Astrocyte (in vitro differentiated cells and primary cell): ENCODE data around the gene TRPM3. TPM values are rescaled to one million over a fixed set of nuclear protein-coding genes. Genes with fewer than 3 reads are reported as not detected.

ENCODE experiments used
- DNase-seq: peaks from one replicate; pipeline ENCODE4 v3.0.0-alpha.2; 2010; ENCODE audit warnings: low read depth
- FAIRE-seq: peaks from 2 replicates; lab custom pipeline; 2011; peaks lifted over from hg19 to GRCh38; lab: Jason Lieb, UNC
- H2AFZ ChIP-seq: 2 replicates; pipeline ENCODE4 v1.6.0; 2012; ENCODE audit warnings: low read depth, low read length, inconsistent platforms
- H3K27ac ChIP-seq: 2 replicates; pipeline ENCODE4 v1.5.1; 2011; ENCODE audit warnings: low read depth, low read length, inconsistent platforms
- H3K27me3 ChIP-seq: 2 replicates; pipeline ENCODE4 v1.6.0; 2011; ENCODE audit warnings: low read length, inconsistent platforms; ENCODE audit not compliant: insufficient read depth
- H3K36me3 ChIP-seq: 2 replicates; pipeline ENCODE4 v1.5.1; 2011; ENCODE audit warnings: low read length, inconsistent platforms; ENCODE audit not compliant: insufficient read depth
- H3K4me1 ChIP-seq: 2 replicates; pipeline ENCODE4 v1.5.1; 2011; ENCODE audit warnings: low read length, inconsistent platforms; ENCODE audit not compliant: insufficient read depth
- H3K4me2 ChIP-seq: 2 replicates; pipeline ENCODE4 v1.6.0; 2012; ENCODE audit warnings: low read length, inconsistent platforms
- H3K4me3 ChIP-seq: 2 replicates; pipeline ENCODE4 v1.5.1; 2011; ENCODE audit warnings: low read depth, mild to moderate bottlenecking, low read length, inconsistent platforms; ENCODE audit not compliant: insufficient read depth
- H3K79me2 ChIP-seq: 2 replicates; pipeline ENCODE4 v1.6.0; 2012; ENCODE audit warnings: mild to moderate bottlenecking, low read length, inconsistent platforms; ENCODE audit not compliant: insufficient read depth
- H3K9ac ChIP-seq: 2 replicates; pipeline ENCODE4 v1.6.0; 2012; ENCODE audit warnings: mild to moderate bottlenecking, low read length, inconsistent platforms
- H3K9me3 ChIP-seq: 2 replicates; pipeline ENCODE4 v1.5.1; 2012; ENCODE audit warnings: low read depth, mild to moderate bottlenecking, low read length, inconsistent platforms; ENCODE audit not compliant: insufficient read depth
- H4K20me1 ChIP-seq: 2 replicates; pipeline ENCODE4 v1.6.0; 2012; ENCODE audit warnings: low read length, inconsistent platforms; ENCODE audit not compliant: insufficient read depth
- H3K27ac Mint-ChIP-seq: one replicate; pipeline ENCODE4 v1.8.0; 2021; ENCODE audit warnings: mild to moderate bottlenecking, mixed read lengths; ENCODE audit not compliant: unreplicated experiment
- H3K27me3 Mint-ChIP-seq: one replicate; pipeline ENCODE4 v1.8.0; 2021; ENCODE audit warnings: low read depth, mixed read lengths; ENCODE audit not compliant: unreplicated experiment
- H3K36me3 Mint-ChIP-seq: one replicate; pipeline ENCODE4 v1.8.0; 2021; ENCODE audit warnings: low read depth, mixed read lengths; ENCODE audit not compliant: unreplicated experiment
- H3K4me1 Mint-ChIP-seq: one replicate; pipeline ENCODE4 v1.8.0; 2021; ENCODE audit warnings: low read depth, mixed read lengths; ENCODE audit not compliant: unreplicated experiment
- H3K4me3 Mint-ChIP-seq: one replicate; pipeline ENCODE4 v1.8.0; 2021; ENCODE audit warnings: mild to moderate bottlenecking, moderate library complexity, mixed read lengths; ENCODE audit not compliant: unreplicated experiment
- H3K9me3 Mint-ChIP-seq: one replicate; pipeline ENCODE4 v1.8.0; 2021; ENCODE audit warnings: mild to moderate bottlenecking, mixed read lengths; ENCODE audit not compliant: unreplicated experiment
- CTCF ChIP-seq: IDR thresholded peaks from 2 replicates; pipeline ENCODE4 v1.5.1; 2011; ENCODE audit warnings: low read depth, mild to moderate bottlenecking, inconsistent platforms, low read length, moderate library complexity; ENCODE audit not compliant: insufficient read depth
- EZH2 ChIP-seq: IDR thresholded peaks from 2 replicates; pipeline ENCODE4 v1.6.1; 2012; ENCODE audit warnings: mild to moderate bottlenecking, low read length, inconsistent platforms; ENCODE audit not compliant: insufficient read depth
- total RNA-seq: library from RNA; stranded (reverse); gene quantifications from 2 replicates; pipeline ENCODE4 v1.2.1, GENCODE V29; 2021

Gene TRPM3
- total RNA-seq, 1 donor from 2014 or later: 0.14 TPM

- Mint-ChIP-seq H3K9me3 (no peaks in the 10 kb centered on the region), H3K4me3 (no peak overlapping the region), H3K4me1 (no peaks in the 10 kb centered on the region), H3K27me3 (no peaks in the 10 kb centered on the region), H3K27ac (no peak overlapping the region), H3K36me3 (no peaks in the 10 kb centered on the region)
- H2AFZ ChIP-seq: no peak overlapping the region
- DNase-seq: no peak
- TF ChIP-seq CTCF (no peak), EZH2 (no peak)
- no peaks in the 10 kb centered on the region for H4K20me1 ChIP-seq
- H3K9ac ChIP-seq: no peak overlapping the region
- no peak overlapping the region for H3K4me3 ChIP-seq
- no peaks in the 10 kb centered on the region for H3K9me3 ChIP-seq
- H3K36me3 ChIP-seq: no peaks in the 10 kb centered on the region
- H3K27ac ChIP-seq: no peak overlapping the region
- H3K27me3 ChIP-seq: no peaks in the 10 kb centered on the region
- H3K4me2 ChIP-seq: no peak overlapping the region
- peaks cover 19% of the 10 kb centered on the region for H3K4me1 ChIP-seq
- H3K79me2 ChIP-seq: no peaks in the 10 kb centered on the region
- no peak for FAIRE-seq
Observed at GRCh38 chr9:70927530-70927929, 193.9 kb downstream of the TRPM3 start.

- no peak overlapping the region for H3K4me3 Mint-ChIP-seq
- Histone ChIP-seq H3K27ac (peak overlapping the region; percentile 70), H3K9me3 (no peaks in the 10 kb centered on the region), H3K27me3 (no peaks in the 10 kb centered on the region), H3K4me3 (peak overlapping the region; percentile 53), H4K20me1 (no peaks in the 10 kb centered on the region), H3K36me3 (no peaks in the 10 kb centered on the region), H3K4me1 (peaks cover 26% of the 10 kb centered on the region), H3K79me2 (no peaks in the 10 kb centered on the region), H3K4me2 (peak overlapping the region; percentile 82), H3K9ac (peak overlapping the region; percentile 65), H2AFZ (peak overlapping the region; percentile 31)
- H3K4me1 Mint-ChIP-seq: peaks cover 9% of the 10 kb centered on the region
- TF ChIP-seq EZH2 (no peak), CTCF (peak; percentile 96)
- H3K27me3 Mint-ChIP-seq: no peaks in the 10 kb centered on the region
- no peaks in the 10 kb centered on the region for H3K9me3 Mint-ChIP-seq
- H3K27ac Mint-ChIP-seq: no peak overlapping the region
- no peaks in the 10 kb centered on the region for H3K36me3 Mint-ChIP-seq
- peak; percentile 83 for FAIRE-seq
- peak; percentile 80 for DNase-seq
Observed at GRCh38 chr9:70924895-70925547, 196.4 kb downstream of the TRPM3 start.

GRCh38 chr9:70924380-70924779 lies 197.0 kb downstream of the TRPM3 start:
- DNase-seq: peak; percentile 92

More at GRCh38 chr9:70924380-70924779, 197.0 kb downstream of the TRPM3 start:
- H3K27me3 ChIP-seq: no peaks in the 10 kb centered on the region
- H3K9me3 ChIP-seq: no peaks in the 10 kb centered on the region
- FAIRE-seq: peak; percentile 93
- Mint-ChIP-seq H3K4me3 (no peak overlapping the region), H3K9me3 (no peaks in the 10 kb centered on the region), H3K36me3 (no peaks in the 10 kb centered on the region), H3K27me3 (no peaks in the 10 kb centered on the region), H3K27ac (no peak overlapping the region), H3K4me1 (peaks cover 9% of the 10 kb centered on the region)
- peak overlapping the region; percentile 65 for H3K9ac ChIP-seq
- H3K27ac ChIP-seq: peak overlapping the region; percentile 70
- H3K79me2 ChIP-seq: no peaks in the 10 kb centered on the region
- H3K4me3 ChIP-seq: peak overlapping the region; percentile 53
- H2AFZ ChIP-seq: no peak overlapping the region
- H3K4me1 ChIP-seq: peaks cover 26% of the 10 kb centered on the region
- no peaks in the 10 kb centered on the region for H4K20me1 ChIP-seq
- H3K4me2 ChIP-seq: peak overlapping the region; percentile 82
- TF ChIP-seq EZH2 (no peak), CTCF (no peak)
- no peaks in the 10 kb centered on the region for H3K36me3 ChIP-seq
